Mesothelial cell of epicardium (in vitro differentiated cells): Measurements from ENCODE around the gene ATXN7L1. TPM values are rescaled to one million over a fixed set of nuclear protein-coding genes. Genes with fewer than 3 reads are reported as not detected.

Experiments
- DNase-seq, 2 experiments: peaks; one replicate each; pipeline ENCODE4 v3.0.0; 2021; ENCODE audit warnings: low spot score in 2 of 2; ENCODE audit not compliant: unreplicated experiment in 2 of 2
- H3K27ac Mint-ChIP-seq: 2 replicates; pipeline ENCODE4 v1.8.0; 2021; ENCODE audit warnings: mixed read lengths
- H3K27me3 Mint-ChIP-seq: 2 replicates; pipeline ENCODE4 v1.8.0; 2021; ENCODE audit warnings: low read depth, mixed read lengths
- H3K36me3 Mint-ChIP-seq: 2 replicates; pipeline ENCODE4 v1.8.0; 2021; ENCODE audit warnings: mixed read lengths
- H3K4me1 Mint-ChIP-seq: 2 replicates; pipeline ENCODE4 v1.8.0; 2021; ENCODE audit warnings: mixed read lengths
- H3K4me3 Mint-ChIP-seq: 2 replicates; pipeline ENCODE4 v1.8.0; 2021; ENCODE audit warnings: mild to moderate bottlenecking, moderate library complexity, mixed read lengths
- H3K9me3 Mint-ChIP-seq: 2 replicates; pipeline ENCODE4 v1.8.0; 2021; ENCODE audit warnings: mixed read lengths
- total RNA-seq: library from RNA; stranded (reverse); gene quantifications from 3 replicates; pipeline ENCODE4 v1.2.1, GENCODE V29; 2021
- TF ChIP-seq, protein P1 (sequence below): fragments of 200-600 bp; sonication (generic); IDR thresholded peaks from one replicate; pipeline ENCODE4 v1.5.0; 2021; ENCODE audit warnings: antibody characterized with exemption; ENCODE audit not compliant: unreplicated experiment

The ATXN7L1 gene
- total RNA-seq, 1 donor from 2014 or later = 18.0 TPM

DNA sequence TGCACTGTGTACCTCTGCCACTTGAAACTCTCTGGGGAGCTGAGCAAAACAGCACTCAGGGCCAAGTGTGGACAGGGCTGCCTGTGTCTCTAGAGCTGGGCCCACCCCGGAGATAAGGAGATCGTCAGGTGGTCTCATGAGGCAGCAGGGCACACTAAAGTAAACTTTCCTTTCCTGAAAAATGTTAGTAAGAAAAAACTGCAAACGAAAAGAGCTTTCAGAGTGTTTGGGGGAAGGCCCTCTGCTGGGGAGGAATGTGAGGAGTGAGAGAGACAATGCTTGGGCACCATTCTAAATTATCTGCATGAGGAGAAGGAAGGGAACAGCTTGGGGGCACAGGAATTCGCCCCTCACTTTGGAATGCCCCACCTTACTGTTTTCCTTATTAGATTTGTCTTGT lies 127.7 kb downstream of the ATXN7L1 start:
- TF ChIP-seq, protein P1, sequence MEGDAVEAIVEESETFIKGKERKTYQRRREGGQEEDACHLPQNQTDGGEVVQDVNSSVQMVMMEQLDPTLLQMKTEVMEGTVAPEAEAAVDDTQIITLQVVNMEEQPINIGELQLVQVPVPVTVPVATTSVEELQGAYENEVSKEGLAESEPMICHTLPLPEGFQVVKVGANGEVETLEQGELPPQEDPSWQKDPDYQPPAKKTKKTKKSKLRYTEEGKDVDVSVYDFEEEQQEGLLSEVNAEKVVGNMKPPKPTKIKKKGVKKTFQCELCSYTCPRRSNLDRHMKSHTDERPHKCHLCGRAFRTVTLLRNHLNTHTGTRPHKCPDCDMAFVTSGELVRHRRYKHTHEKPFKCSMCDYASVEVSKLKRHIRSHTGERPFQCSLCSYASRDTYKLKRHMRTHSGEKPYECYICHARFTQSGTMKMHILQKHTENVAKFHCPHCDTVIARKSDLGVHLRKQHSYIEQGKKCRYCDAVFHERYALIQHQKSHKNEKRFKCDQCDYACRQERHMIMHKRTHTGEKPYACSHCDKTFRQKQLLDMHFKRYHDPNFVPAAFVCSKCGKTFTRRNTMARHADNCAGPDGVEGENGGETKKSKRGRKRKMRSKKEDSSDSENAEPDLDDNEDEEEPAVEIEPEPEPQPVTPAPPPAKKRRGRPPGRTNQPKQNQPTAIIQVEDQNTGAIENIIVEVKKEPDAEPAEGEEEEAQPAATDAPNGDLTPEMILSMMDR = no peak
- no peak overlapping the region for H3K27ac Mint-ChIP-seq
- H3K4me3 Mint-ChIP-seq = no peak overlapping the region
- no peaks in the 10 kb centered on the region for H3K9me3 Mint-ChIP-seq
- H3K27me3 Mint-ChIP-seq = no peaks in the 10 kb centered on the region
- peaks cover 5% of the 10 kb centered on the region for H3K36me3 Mint-ChIP-seq
- peaks cover 6% of the 10 kb centered on the region for H3K4me1 Mint-ChIP-seq
- DNase-seq = no peak

DNA sequence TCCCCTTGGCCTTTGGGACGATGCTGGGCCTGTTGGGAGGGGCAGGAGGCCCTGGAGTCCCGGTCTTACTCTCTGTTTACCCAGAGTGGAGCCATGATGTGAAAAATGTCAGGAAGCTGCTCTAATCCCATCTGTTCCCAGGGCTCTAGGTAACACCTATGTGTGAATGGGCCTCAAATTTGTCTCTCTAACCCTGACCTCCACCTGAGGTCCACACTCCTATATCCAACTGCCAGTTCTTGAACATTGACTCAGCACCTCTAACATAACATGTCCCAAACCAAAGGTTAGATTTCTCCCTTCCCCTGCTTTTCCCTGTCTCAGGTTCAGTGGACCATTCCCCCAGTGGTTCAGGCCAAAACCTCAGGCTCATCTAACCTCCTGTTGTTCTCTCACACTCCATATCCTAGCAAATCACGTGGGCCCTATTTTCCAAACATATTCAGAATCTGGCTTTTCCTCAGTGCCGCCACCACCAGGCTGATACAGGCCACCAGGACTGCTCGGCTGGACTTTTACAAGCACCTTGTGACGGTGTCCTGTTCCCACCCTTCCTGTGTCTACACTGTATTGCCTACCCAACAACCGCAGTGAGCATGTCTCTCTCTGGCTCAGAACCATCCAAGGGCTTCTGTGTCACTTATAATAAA lies 130.6 kb downstream of the ATXN7L1 start:
- H3K4me1 Mint-ChIP-seq = peaks cover 7% of the 10 kb centered on the region
- peaks cover 3% of the 10 kb centered on the region for H3K36me3 Mint-ChIP-seq
- no peak for DNase-seq
- H3K27ac Mint-ChIP-seq = no peak overlapping the region
- TF ChIP-seq, protein P1 = no peak
- H3K27me3 Mint-ChIP-seq = no peaks in the 10 kb centered on the region
- H3K9me3 Mint-ChIP-seq = no peaks in the 10 kb centered on the region
- H3K4me3 Mint-ChIP-seq = no peak overlapping the region

DNA sequence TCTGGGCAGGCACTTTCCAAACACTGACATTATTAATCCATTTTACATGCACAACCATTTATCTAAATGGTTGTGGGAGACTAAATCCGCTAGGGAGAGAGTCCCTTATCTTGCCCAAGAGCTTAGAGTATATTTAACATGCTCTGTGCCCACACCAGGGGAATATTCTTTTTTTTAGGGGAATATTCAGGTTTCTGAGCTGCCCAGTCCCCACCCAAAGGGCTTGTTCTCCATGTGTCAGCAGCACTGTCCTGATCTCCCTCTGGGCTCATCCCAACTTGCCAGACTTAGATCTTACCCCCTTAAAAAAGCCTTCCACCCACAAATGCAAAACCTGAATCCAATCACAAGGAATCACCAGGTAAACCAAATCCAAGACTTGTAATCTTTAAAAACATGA lies 132.1 kb downstream of the ATXN7L1 start:
- no peak overlapping the region for H3K27ac Mint-ChIP-seq

DNA sequence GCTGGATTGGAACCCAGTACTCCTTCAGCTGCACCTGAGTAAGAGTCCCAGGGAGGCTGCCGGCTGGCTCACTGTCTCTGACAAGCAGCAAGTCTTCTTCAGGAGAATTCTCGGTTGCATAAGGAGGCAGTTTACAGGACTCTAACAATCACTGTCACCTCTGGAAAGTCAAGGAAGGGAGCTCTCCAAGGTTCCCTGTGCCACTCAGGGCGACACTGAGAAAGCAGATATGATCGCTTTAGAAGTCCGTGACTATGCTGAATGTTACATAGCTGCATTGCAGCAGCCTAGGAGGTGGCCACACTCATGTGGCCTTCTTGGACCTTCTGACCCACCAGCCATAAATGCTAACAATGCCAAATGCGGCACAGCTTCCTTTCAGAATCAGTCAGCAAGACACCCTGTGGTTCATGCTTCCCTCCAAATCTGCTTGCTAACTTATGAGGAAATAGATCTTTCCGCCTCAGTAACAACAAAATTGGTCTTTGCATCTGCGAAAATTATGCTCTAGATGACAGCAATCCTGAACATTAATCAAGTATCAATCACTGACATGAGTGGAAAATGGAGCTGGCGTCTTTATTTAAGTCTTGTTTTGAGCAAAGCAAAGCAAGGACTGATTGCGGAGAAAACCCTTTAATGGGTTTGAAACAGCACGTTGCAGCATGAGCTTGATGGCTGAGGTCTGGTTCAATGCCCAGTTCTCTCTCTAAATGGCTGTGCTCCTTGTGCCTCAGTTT lies 132.9 kb downstream of the ATXN7L1 start:
- peaks cover 8% of the 10 kb centered on the region for H3K4me1 Mint-ChIP-seq
- no peaks in the 10 kb centered on the region for H3K27me3 Mint-ChIP-seq
- TF ChIP-seq, protein P1 = no peak
- no peaks in the 10 kb centered on the region for H3K36me3 Mint-ChIP-seq
- H3K9me3 Mint-ChIP-seq = no peaks in the 10 kb centered on the region
- no peak overlapping the region for H3K27ac Mint-ChIP-seq
- no peak for DNase-seq
- H3K4me3 Mint-ChIP-seq = no peak overlapping the region

More for the DNA sequence above, 132.1 kb downstream of the ATXN7L1 start:
- H3K36me3 Mint-ChIP-seq = peaks cover 2% of the 10 kb centered on the region
- DNase-seq = no peak
- no peaks in the 10 kb centered on the region for H3K27me3 Mint-ChIP-seq
- H3K4me1 Mint-ChIP-seq = peaks cover 12% of the 10 kb centered on the region
- TF ChIP-seq, protein P1 = no peak
- no peaks in the 10 kb centered on the region for H3K9me3 Mint-ChIP-seq
- no peak overlapping the region for H3K4me3 Mint-ChIP-seq

DNA sequence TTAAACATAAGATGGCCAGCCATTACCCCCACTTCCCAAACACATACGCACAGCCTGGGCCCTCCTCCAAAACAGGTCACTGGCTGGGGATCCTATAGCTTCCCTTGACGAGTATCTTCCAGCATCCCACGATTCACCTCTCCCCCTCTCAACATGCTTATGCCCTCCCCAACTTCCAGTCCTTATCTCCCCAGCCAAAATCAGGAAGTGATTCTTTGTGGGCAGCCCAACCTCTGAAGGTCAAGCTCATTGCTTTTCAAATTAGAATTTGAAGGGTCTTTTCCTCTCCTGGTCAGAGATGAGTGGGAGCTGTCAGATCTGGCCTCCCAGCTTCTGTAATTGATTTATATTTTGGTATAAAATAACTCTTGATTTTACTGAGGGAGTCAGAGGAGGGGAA lies 133.6 kb downstream of the ATXN7L1 start:
- Mint-ChIP-seq H3K36me3 (no peaks in the 10 kb centered on the region), H3K4me1 (peaks cover 8% of the 10 kb centered on the region), H3K27me3 (no peaks in the 10 kb centered on the region), H3K27ac (no peak overlapping the region), H3K4me3 (no peak overlapping the region), H3K9me3 (no peaks in the 10 kb centered on the region)
- DNase-seq = no peak
- TF ChIP-seq, protein P1 = no peak
